ENCODE results near the gene TNIP1.

Gene TNIP1

GRCh38 chr5:151024440-151025249, 56.2 kb downstream of the TNIP1 start:
- DNase-seq (ENCODE audit: low read depth), result peak; percentile 45
- H3K4me3 ChIP-seq (ENCODE audit: low read length), result no peak overlapping the region
- TF ChIP-seq CTCF (IDR thresholded peaks at IDR 0.05; ENCODE audit: insufficient read depth, low read depth, low read length, missing control alignments), result no peak

GRCh38 chr5:151023651-151024050, 57.2 kb downstream of the TNIP1 start:
- peak; percentile 85 for DNase-seq (ENCODE audit: low read depth)

GRCh38 chr5:151023047-151023615, 57.7 kb downstream of the TNIP1 start:
- no peak for TF ChIP-seq CTCF (IDR thresholded peaks at IDR 0.05; ENCODE audit: insufficient read depth, low read depth, low read length, missing control alignments)
- DNase-seq (ENCODE audit: low read depth), result peak; percentile 28
- no peak overlapping the region for H3K4me3 ChIP-seq (ENCODE audit: low read length)

More at GRCh38 chr5:151023651-151024050, 57.2 kb downstream of the TNIP1 start:
- no peak overlapping the region for H3K4me3 ChIP-seq (ENCODE audit: low read length)
- no peak for TF ChIP-seq CTCF (IDR thresholded peaks at IDR 0.05; ENCODE audit: insufficient read depth, low read depth, low read length, missing control alignments)

GRCh38 chr5:151022511-151023018, 58.3 kb downstream of the TNIP1 start:
- H3K4me3 ChIP-seq (ENCODE audit: low read length), result no peak overlapping the region
- DNase-seq (ENCODE audit: low read depth), result peak; percentile 95
- TF ChIP-seq CTCF (IDR thresholded peaks at IDR 0.05; ENCODE audit: insufficient read depth, low read depth, low read length, missing control alignments), result no peak

- TF ChIP-seq CTCF (IDR thresholded peaks at IDR 0.05; ENCODE audit: insufficient read depth, low read depth, low read length, missing control alignments), result no peak
- no peak for DNase-seq (ENCODE audit: low read depth)
- no peak overlapping the region for H3K4me3 ChIP-seq (ENCODE audit: low read length)
These were observed 59.1 kb downstream of the TNIP1 start for GRCh38 chr5:151021746-151022145.

- TF ChIP-seq CTCF (IDR thresholded peaks at IDR 0.05; ENCODE audit: insufficient read depth, low read depth, low read length, missing control alignments), result no peak
- H3K4me3 ChIP-seq (ENCODE audit: low read length), result peak within 1 kb of the TSS; percentile 41
- peak; percentile 55 for DNase-seq (ENCODE audit: low read depth)
These were observed 60.3 kb downstream of the TNIP1 start, which contains the start of gene GPX3 for GRCh38 chr5:151020304-151021110. TSS of gene GPX3 (plus strand) at chr5:151020591. CDS start at chr5:151020655, 64 bp downstream.

Data from epithelial cell of esophagus (primary cell).